Calu3 (cell line): Measurements from ENCODE around the gene USH2A. TPM values are rescaled to one million over a fixed set of nuclear protein-coding genes. Genes with fewer than 3 reads are reported as not detected.

Experiments
- BruUV-seq: library from RNA; stranded (reverse); fragments of 400-500 nt; replicated peaks from 2 replicates; lab custom pipeline; 2021; lab: Mats Ljungman, UMichigan
- CTCF ChIA-PET: fragments of 300-600 bp; sonication (Branson Sonifier 250); formaldehyde crosslinking; loops from one replicate; lab custom pipeline; 2022; ENCODE audit warnings: antibody characterized with exemption; lab: Charles Lee
- DNase-seq: peaks from one replicate; pipeline ENCODE4 v3.0.0; 2022
- H3K27ac Mint-ChIP-seq: one replicate; pipeline ENCODE4 v1.8.0; 2022; ENCODE audit warnings: mixed read lengths; ENCODE audit not compliant: unreplicated experiment
- H3K27me3 Mint-ChIP-seq: one replicate; pipeline ENCODE4 v1.8.0; 2022; ENCODE audit warnings: mixed read lengths; ENCODE audit not compliant: unreplicated experiment
- H3K36me3 Mint-ChIP-seq: one replicate; pipeline ENCODE4 v1.8.0; 2022; ENCODE audit warnings: mild to moderate bottlenecking, moderate library complexity, mixed read lengths; ENCODE audit not compliant: insufficient read depth, unreplicated experiment
- H3K4me1 Mint-ChIP-seq: one replicate; pipeline ENCODE4 v1.8.0; 2022; ENCODE audit warnings: mild to moderate bottlenecking, low read depth, mixed read lengths; ENCODE audit not compliant: unreplicated experiment
- H3K4me3 Mint-ChIP-seq: one replicate; pipeline ENCODE4 v1.8.0; 2022; ENCODE audit warnings: mild to moderate bottlenecking, low read depth, moderate library complexity, mixed read lengths; ENCODE audit not compliant: unreplicated experiment
- H3K9me3 Mint-ChIP-seq: one replicate; pipeline ENCODE4 v1.8.0; 2022; ENCODE audit warnings: low read depth, mixed read lengths; ENCODE audit not compliant: unreplicated experiment
- intact Hi-C: fragments of 100-400 bp; cut with micrococcal nuclease; formaldehyde crosslinking; loops from one replicate; pipeline ENCODE4 v1.10.0; 2022; ENCODE audit not compliant: unreplicated experiment
- total RNA-seq: library from RNA; stranded (reverse); gene quantifications from 2 replicates; pipeline ENCODE4 v1.2.3, GENCODE V29; 2022
- TF ChIP-seq, protein P1 (sequence below): fragments of 200-600 bp; IDR thresholded peaks from one replicate; pipeline ENCODE4 v1.8.0; 2022; ENCODE audit warnings: antibody characterized with exemption; ENCODE audit not compliant: unreplicated experiment

USH2A gene
- total RNA-seq, 1 experiment from 2014 or later, result not detected

DNA sequence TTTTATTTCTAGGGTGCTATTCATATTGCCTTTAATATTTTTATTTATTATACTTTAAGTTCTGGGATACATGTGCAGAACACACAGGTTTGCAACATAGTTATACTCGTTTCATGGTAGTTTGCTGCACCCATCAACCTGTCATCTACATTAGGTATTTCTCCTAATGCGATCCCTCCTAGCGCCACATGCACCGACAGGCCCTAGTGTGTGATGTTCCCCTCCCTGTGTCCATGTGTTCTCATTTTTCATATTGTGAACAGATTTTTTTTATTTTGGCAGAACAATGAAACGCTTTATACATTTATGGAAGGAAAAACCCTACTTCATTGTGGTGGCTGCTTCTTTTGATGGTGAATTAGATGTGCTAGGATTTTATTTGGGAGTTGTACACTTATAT lies 14.4 kb upstream of the USH2A start:
- no TSS peak for BruUV-seq
- CTCF ChIA-PET, result no interaction called here
- TF ChIP-seq, protein P1, sequence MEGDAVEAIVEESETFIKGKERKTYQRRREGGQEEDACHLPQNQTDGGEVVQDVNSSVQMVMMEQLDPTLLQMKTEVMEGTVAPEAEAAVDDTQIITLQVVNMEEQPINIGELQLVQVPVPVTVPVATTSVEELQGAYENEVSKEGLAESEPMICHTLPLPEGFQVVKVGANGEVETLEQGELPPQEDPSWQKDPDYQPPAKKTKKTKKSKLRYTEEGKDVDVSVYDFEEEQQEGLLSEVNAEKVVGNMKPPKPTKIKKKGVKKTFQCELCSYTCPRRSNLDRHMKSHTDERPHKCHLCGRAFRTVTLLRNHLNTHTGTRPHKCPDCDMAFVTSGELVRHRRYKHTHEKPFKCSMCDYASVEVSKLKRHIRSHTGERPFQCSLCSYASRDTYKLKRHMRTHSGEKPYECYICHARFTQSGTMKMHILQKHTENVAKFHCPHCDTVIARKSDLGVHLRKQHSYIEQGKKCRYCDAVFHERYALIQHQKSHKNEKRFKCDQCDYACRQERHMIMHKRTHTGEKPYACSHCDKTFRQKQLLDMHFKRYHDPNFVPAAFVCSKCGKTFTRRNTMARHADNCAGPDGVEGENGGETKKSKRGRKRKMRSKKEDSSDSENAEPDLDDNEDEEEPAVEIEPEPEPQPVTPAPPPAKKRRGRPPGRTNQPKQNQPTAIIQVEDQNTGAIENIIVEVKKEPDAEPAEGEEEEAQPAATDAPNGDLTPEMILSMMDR, result no peak

DNA sequence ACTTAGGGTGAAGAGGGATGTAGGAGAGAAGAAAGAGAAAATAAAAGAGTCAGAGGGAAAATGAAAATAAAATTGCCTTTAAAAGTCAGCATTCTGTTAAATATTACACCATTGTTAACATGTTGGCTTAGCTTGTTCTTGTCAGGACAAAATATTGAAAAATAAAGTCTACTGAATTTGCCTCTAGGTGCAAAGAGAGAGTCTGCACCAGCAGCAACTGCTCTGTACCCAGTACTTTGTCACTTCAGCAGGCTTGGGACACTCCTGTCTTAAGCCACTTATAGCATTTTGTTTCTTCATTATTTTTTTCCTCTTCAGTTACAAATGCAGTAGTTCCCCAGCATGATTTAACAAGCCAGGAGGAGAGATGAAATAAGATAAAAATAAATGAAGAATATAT lies 11.0 kb upstream of the USH2A start:
- BruUV-seq, result no TSS peak
- Mint-ChIP-seq H3K4me3 (no peak overlapping the region), H3K27me3 (no peaks in the 10 kb centered on the region), H3K9me3 (peaks cover 2% of the 10 kb centered on the region), H3K27ac (no peak overlapping the region), H3K36me3 (no peaks in the 10 kb centered on the region), H3K4me1 (no peaks in the 10 kb centered on the region)
- DNase-seq, result no peak
- intact Hi-C loops, result no loop called here
- CTCF ChIA-PET, result no interaction called here
- TF ChIP-seq, protein P1, result no peak

More for the DNA sequence above, 14.4 kb upstream of the USH2A start:
- Mint-ChIP-seq H3K4me1 (no peaks in the 10 kb centered on the region), H3K9me3 (no peaks in the 10 kb centered on the region), H3K27ac (no peak overlapping the region), H3K27me3 (no peaks in the 10 kb centered on the region), H3K4me3 (no peak overlapping the region), H3K36me3 (no peaks in the 10 kb centered on the region)
- DNase-seq, result no peak
- intact Hi-C loops, result no loop called here

DNA sequence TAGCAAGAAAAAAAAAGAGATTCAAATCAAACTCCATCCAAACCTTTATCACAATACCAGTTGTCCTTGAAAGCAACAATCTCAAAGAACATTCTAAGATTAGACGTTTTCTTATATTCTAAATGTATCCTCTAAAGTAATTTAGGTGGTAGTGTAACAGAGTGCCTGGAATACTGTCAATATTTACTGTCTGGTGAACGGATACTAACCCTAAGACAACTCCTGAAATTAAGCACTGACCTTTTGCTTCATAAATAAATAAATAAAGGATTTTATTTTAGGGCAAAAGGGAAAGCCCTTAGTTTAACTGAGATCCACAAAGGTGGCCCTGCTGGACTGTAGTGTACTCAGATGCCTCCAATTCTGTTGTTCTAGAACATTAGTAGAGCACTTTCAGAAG lies 9.9 kb upstream of the USH2A start:
- H3K27me3 Mint-ChIP-seq, result no peaks in the 10 kb centered on the region
- CTCF ChIA-PET, result interaction anchor here (0.8 kb wide), 1 partner anchor 120 kb away, joined by 4 read pairs; no protein-coding TSS in a partner anchor
- H3K9me3 Mint-ChIP-seq, result peaks cover 2% of the 10 kb centered on the region
- no peaks in the 10 kb centered on the region for H3K36me3 Mint-ChIP-seq
- TF ChIP-seq, protein P1, result no peak
- DNase-seq, result no peak
- BruUV-seq, result no TSS peak
- H3K27ac Mint-ChIP-seq, result no peak overlapping the region
- no peak overlapping the region for H3K4me3 Mint-ChIP-seq
- intact Hi-C loops, result no loop called here
- H3K4me1 Mint-ChIP-seq, result no peaks in the 10 kb centered on the region

DNA sequence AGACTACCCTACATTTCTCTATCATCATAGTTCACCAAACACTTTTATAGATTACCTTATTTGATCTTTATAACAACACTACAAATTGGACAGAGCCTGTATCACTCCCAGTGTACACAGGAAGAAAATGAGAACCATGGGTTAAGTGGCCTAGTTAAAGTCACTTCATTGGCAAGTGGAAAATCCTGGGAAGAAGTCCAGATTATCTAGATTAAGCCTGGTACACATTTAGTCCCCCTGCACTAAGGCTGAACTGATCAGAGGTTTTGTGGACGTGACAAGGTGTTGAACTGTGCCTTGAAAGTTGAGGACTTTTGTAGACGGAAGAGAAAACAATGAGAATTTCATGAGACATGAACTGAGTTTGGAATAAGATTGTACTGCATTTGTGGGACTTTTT lies 7.5 kb upstream of the USH2A start:
- TF ChIP-seq, protein P1, result no peak
- H3K4me3 Mint-ChIP-seq, result no peak overlapping the region
- DNase-seq, result no peak
- H3K27ac Mint-ChIP-seq, result no peak overlapping the region
- peaks cover 2% of the 10 kb centered on the region for H3K9me3 Mint-ChIP-seq
- no TSS peak for BruUV-seq
- no peaks in the 10 kb centered on the region for H3K4me1 Mint-ChIP-seq
- intact Hi-C loops, result no loop called here
- CTCF ChIA-PET, result no interaction called here
- no peaks in the 10 kb centered on the region for H3K27me3 Mint-ChIP-seq
- no peaks in the 10 kb centered on the region for H3K36me3 Mint-ChIP-seq
